Progenitor cell of endocrine pancreas (in vitro differentiated cells): Measurements from ENCODE around the gene AQP11. TPM values are rescaled to one million over a fixed set of nuclear protein-coding genes. Genes with fewer than 3 reads are reported as not detected.
"Not testable (repeated sequence)": the region's sequence is repeated elsewhere in the genome, so short reads cannot be mapped to it uniquely, and the experiment has no call there.

Source experiments
- DNase-seq: peaks from one replicate; pipeline ENCODE4 v3.0.0; 2021; ENCODE audit warnings: low spot score; ENCODE audit not compliant: unreplicated experiment
- H3K27ac Mint-ChIP-seq: 2 replicates; pipeline ENCODE4 v1.8.0; 2021; ENCODE audit warnings: mild to moderate bottlenecking, moderate library complexity, mixed read lengths
- H3K27me3 Mint-ChIP-seq: 2 replicates; pipeline ENCODE4 v1.8.0; 2021; ENCODE audit warnings: mixed read lengths
- H3K36me3 Mint-ChIP-seq: 2 replicates; pipeline ENCODE4 v1.8.0; 2022; ENCODE audit warnings: mixed read lengths; ENCODE audit not compliant: insufficient read depth
- H3K4me1 Mint-ChIP-seq: 2 replicates; pipeline ENCODE4 v1.8.0; 2021; ENCODE audit warnings: low read depth, mixed read lengths
- H3K4me3 Mint-ChIP-seq: 2 replicates; pipeline ENCODE4 v1.8.0; 2021; ENCODE audit warnings: low read depth, mild to moderate bottlenecking, moderate library complexity, mixed read lengths
- H3K9me3 Mint-ChIP-seq: 2 replicates; pipeline ENCODE4 v1.8.0; 2021; ENCODE audit warnings: low read depth, mixed read lengths
- CTCF ChIP-seq: fragments of 200-600 bp; sonication (generic); IDR thresholded peaks from one replicate; pipeline ENCODE4 v1.5.0; 2021; ENCODE audit warnings: antibody characterized with exemption, mild to moderate bottlenecking; ENCODE audit not compliant: unreplicated experiment
- total RNA-seq: library from RNA; stranded (reverse); gene quantifications from 2 replicates; pipeline ENCODE4 v1.2.1, GENCODE V29; 2021

Gene AQP11
- total RNA-seq, 1 donor from 2014 or later, result 2.3 TPM

- no peak for TF ChIP-seq CTCF
- Mint-ChIP-seq H3K36me3 (peaks cover 8% of the 10 kb centered on the region), H3K27me3 (no peaks in the 10 kb centered on the region), H3K9me3 (no peaks in the 10 kb centered on the region), H3K27ac (no peak overlapping the region), H3K4me1 (no peaks in the 10 kb centered on the region), H3K4me3 (no peak overlapping the region)
- DNase-seq, result no peak
These were observed 22.2 kb downstream of the AQP11 start for GRCh38 chr11:77611921-77612320.

- peaks cover 15% of the 10 kb centered on the region for H3K36me3 Mint-ChIP-seq
- H3K4me3 Mint-ChIP-seq, result no peak overlapping the region
These were observed 28.1 kb downstream of the AQP11 start for GRCh38 chr11:77617892-77618291.

GRCh38 chr11:77619576-77620198 lies 29.9 kb downstream of the AQP11 start:
- H3K4me3 Mint-ChIP-seq, result no peak overlapping the region
- H3K27ac Mint-ChIP-seq, result no peak overlapping the region
- DNase-seq, result no peak
- no peaks in the 10 kb centered on the region for H3K27me3 Mint-ChIP-seq
- no peaks in the 10 kb centered on the region for H3K9me3 Mint-ChIP-seq
- H3K36me3 Mint-ChIP-seq, result peaks cover 19% of the 10 kb centered on the region
- no peaks in the 10 kb centered on the region for H3K4me1 Mint-ChIP-seq
- TF ChIP-seq CTCF, result peak; percentile 84

More at GRCh38 chr11:77617892-77618291, 28.1 kb downstream of the AQP11 start:
- Mint-ChIP-seq H3K27ac (no peak overlapping the region), H3K27me3 (no peaks in the 10 kb centered on the region), H3K9me3 (no peaks in the 10 kb centered on the region), H3K4me1 (no peaks in the 10 kb centered on the region)
- no peak for DNase-seq
- no peak for TF ChIP-seq CTCF

- no peak for TF ChIP-seq CTCF
- DNase-seq, result no peak
- Mint-ChIP-seq H3K27me3 (no peaks in the 10 kb centered on the region), H3K36me3 (peaks cover 17% of the 10 kb centered on the region), H3K4me3 (no peak overlapping the region), H3K9me3 (no peaks in the 10 kb centered on the region), H3K4me1 (peaks cover 3% of the 10 kb centered on the region), H3K27ac (no peak overlapping the region)
These were observed 40.5 kb downstream of the AQP11 start for GRCh38 chr11:77630157-77630710.

GRCh38 chr11:77633926-77634325 lies 44.2 kb downstream of the AQP11 start:
- not testable (repeated sequence) for DNase-seq, H3K27me3 Mint-ChIP-seq, H3K36me3 Mint-ChIP-seq, H3K4me3 Mint-ChIP-seq, H3K9me3 Mint-ChIP-seq, H3K27ac Mint-ChIP-seq
- peaks cover 10% of the 10 kb centered on the region for H3K4me1 Mint-ChIP-seq
